Neutrophil (primary cell): ENCODE data around the gene FAN1.

ENCODE experiments used
- H3K27ac ChIP-seq: fragments of 200-600 bp; sonication (generic); 2 replicates; pipeline ENCODE4 v1.5.1; 2016; ENCODE audit warnings: mild to moderate bottlenecking, moderate library complexity
- H3K27me3 ChIP-seq: fragments of 200-600 bp; sonication (generic); 2 replicates; pipeline ENCODE4 v1.6.0; 2016; ENCODE audit warnings: mild to moderate bottlenecking
- H3K36me3 ChIP-seq: fragments of 200-600 bp; sonication (generic); 2 replicates; pipeline ENCODE4 v1.5.1; 2017
- H3K4me1 ChIP-seq, 2 experiments: fragments of 200-600 bp in 1 of 2; sonication (generic) in 1 of 2; 1 replicate in 1 of 2; 2 replicates in 1 of 2; pipeline versions ENCODE4 v1.5.1 to v1.6.1; 2013 to 2016; ENCODE audit warnings: low read depth in 1 of 2, low read length in 1 of 2, mild to moderate bottlenecking in 1 of 2, moderate library complexity in 1 of 2; ENCODE audit not compliant: control insufficient read depth in 1 of 2, insufficient read depth in 1 of 2
- H3K4me3 ChIP-seq, 2 experiments: fragments of 200-600 bp in 1 of 2; sonication (generic) in 1 of 2; 1 replicate in 1 of 2; 2 replicates in 1 of 2; pipeline ENCODE4 v1.5.1; 2013 to 2016; ENCODE audit warnings: low read depth in 1 of 2, low read length in 1 of 2, mild to moderate bottlenecking in 1 of 2, moderate library complexity in 1 of 2
- H3K9me3 ChIP-seq: fragments of 200-600 bp; sonication (generic); 2 replicates; pipeline ENCODE4 v1.5.1; 2016
- TF ChIP-seq, protein P1 (sequence below): fragments of 200-600 bp; sonication (generic); IDR thresholded peaks from 2 replicates; pipeline ENCODE4 v1.5.1; 2016; ENCODE audit warnings: antibody characterized with exemption

Gene FAN1

DNA sequence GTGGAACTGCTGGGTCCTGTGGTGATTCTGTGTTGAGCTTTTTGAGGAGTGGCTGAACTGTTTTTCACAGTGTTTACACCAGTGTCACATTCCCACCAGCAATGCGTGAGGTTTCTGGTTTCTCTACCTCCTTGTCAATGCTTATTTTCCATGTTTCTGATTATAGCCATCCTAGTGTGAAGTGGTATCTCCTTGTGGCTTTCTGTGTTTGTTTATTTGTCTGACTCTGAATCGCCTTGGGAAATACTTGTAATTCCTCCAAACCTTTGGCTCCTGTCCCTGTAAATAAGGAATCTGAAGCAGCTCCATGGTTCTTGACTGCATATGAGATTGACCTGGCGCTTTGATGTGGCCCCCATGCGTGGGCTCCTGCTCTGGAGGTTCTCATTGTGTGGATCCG, 20.6 kb downstream of the FAN1 start:
- no peak overlapping the region for H3K27ac ChIP-seq
- H3K27me3 ChIP-seq: no peaks in the 10 kb centered on the region
- H3K9me3 ChIP-seq: no peaks in the 10 kb centered on the region
- H3K4me1 ChIP-seq: no peaks in the 10 kb centered on the region
- H3K36me3 ChIP-seq: peaks cover 85% of the 10 kb centered on the region
- no peak overlapping the region for H3K4me3 ChIP-seq
- TF ChIP-seq, protein P1, sequence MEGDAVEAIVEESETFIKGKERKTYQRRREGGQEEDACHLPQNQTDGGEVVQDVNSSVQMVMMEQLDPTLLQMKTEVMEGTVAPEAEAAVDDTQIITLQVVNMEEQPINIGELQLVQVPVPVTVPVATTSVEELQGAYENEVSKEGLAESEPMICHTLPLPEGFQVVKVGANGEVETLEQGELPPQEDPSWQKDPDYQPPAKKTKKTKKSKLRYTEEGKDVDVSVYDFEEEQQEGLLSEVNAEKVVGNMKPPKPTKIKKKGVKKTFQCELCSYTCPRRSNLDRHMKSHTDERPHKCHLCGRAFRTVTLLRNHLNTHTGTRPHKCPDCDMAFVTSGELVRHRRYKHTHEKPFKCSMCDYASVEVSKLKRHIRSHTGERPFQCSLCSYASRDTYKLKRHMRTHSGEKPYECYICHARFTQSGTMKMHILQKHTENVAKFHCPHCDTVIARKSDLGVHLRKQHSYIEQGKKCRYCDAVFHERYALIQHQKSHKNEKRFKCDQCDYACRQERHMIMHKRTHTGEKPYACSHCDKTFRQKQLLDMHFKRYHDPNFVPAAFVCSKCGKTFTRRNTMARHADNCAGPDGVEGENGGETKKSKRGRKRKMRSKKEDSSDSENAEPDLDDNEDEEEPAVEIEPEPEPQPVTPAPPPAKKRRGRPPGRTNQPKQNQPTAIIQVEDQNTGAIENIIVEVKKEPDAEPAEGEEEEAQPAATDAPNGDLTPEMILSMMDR: no peak

DNA sequence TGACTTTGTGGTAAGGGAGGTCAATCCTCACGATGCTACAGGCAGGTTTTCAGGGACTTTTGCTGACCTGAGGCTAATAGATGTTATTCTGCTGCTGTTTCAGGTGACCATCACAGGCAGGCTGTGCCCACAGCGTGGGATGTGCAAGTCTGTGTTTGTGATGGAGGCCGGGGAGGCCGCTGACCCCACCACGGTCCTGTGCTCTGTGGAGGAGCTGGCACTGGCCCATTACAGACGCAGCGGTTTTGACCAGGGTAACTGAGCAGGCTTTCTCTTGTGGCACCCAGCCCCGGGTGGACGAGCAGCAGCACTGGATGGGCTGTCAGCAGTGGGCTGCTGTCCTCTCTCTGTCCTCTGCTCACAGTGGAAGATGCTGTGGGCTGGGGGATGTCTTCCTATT, 22.0 kb downstream of the FAN1 start:
- Histone ChIP-seq H3K36me3 (peaks cover 88% of the 10 kb centered on the region), H3K4me3 (no peak overlapping the region), H3K9me3 (no peaks in the 10 kb centered on the region), H3K27ac (no peak overlapping the region), H3K27me3 (no peaks in the 10 kb centered on the region), H3K4me1 (no peaks in the 10 kb centered on the region)
- TF ChIP-seq, protein P1: no peak

DNA sequence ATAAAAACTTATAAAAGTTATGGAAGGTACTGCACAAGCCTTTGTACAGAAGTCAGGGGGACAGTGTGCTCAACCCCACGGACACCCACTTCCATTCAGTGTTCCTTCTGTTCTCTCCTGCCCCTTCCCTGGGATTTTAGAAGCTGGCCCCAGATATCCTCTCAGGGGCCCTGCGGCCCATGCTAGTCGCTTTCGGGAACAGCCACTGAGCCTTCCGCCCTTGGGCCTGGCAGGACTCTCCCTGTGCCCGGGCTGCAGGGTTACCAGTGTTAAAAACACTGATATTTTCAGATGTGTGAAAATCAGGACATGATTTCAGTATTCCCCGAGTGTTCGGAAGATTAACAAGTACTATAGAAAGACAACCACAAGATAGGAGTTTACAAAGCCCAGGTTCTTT, 22.4 kb downstream of the FAN1 start:
- Histone ChIP-seq H3K27ac (no peak overlapping the region), H3K36me3 (peaks cover 87% of the 10 kb centered on the region), H3K27me3 (no peaks in the 10 kb centered on the region), H3K4me1 (no peaks in the 10 kb centered on the region), H3K9me3 (no peaks in the 10 kb centered on the region), H3K4me3 (no peak overlapping the region)
- TF ChIP-seq, protein P1: no peak

DNA sequence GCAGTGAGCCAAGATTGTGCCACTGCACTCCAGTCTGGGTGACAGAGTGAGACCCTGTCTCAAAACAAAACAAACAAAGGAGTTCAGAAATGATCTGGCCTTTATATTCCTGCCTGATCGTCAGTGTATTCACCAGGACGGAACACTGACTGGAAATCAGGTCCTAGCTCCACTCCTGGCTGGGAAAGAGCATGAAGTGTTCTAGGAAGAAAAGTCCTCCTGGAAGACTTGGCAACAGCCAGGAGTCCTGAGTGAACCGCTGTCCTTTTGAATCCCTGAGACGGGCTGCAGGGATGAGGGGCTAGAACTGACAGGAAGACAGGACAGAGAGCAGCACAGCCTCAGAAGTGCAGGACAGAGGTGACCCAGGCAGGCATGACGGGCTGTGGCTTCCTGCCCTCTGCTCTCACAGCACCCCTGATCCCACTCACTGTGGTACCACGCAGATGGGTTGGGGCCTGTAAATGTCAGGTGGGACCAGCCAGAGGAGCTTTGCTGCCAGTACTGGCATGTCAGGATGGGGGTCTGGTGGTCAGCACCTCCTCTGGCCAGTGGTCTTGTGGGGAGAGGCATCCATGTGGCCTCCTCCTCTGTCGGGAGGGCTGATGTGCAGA, 23.5 kb downstream of the FAN1 start:
- Histone ChIP-seq H3K4me3 (no peak overlapping the region), H3K9me3 (no peaks in the 10 kb centered on the region), H3K27ac (no peak overlapping the region), H3K36me3 (peaks cover 78% of the 10 kb centered on the region), H3K4me1 (no peaks in the 10 kb centered on the region), H3K27me3 (no peaks in the 10 kb centered on the region)
- TF ChIP-seq, protein P1: no peak

DNA sequence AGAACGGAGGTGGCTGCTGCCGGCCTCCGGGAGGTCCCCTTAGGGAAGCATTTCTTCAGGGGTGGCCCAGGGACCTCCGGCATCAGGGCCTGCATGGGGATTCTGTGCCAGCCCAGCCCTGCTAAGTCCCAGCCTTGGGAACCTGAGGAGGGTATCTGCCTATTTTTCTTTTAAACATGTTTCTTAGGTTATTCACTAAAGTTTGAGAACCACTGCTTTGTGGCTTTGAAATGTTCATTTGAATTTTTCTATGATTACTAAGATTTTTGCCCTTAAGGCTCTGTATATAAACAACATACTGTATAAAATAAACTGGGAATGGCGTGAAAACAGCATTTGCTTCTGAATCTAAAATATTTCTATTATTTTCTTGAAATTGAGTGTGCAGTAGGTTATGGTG, 24.4 kb downstream of the FAN1 start:
- Histone ChIP-seq H3K27me3 (no peaks in the 10 kb centered on the region), H3K4me1 (no peaks in the 10 kb centered on the region), H3K9me3 (no peaks in the 10 kb centered on the region), H3K36me3 (peaks cover 70% of the 10 kb centered on the region), H3K27ac (no peak overlapping the region), H3K4me3 (no peak overlapping the region)
- TF ChIP-seq, protein P1: no peak
